Upper lobe of right lung (tissue), 1 donor: ENCODE data around the gene PALM. TPM values are rescaled to one million over a fixed set of nuclear protein-coding genes. Genes with fewer than 3 reads are reported as not detected.

Source experiments
- ATAC-seq: fragments of 200-7000 bp; cut with Tn5 transposase; one replicate; pipeline ENCODE4 v1.9.1; 2020; ENCODE audit warnings: mild to moderate bottlenecking, moderate library complexity
- DNase-seq: peaks from one replicate; pipeline ENCODE4 v3.0.0-alpha.2; 2020
- H3K27ac ChIP-seq: fragments of 200-600 bp; one replicate; pipeline ENCODE4 v1.8.0; 2022
- H3K27me3 ChIP-seq: fragments of 200-600 bp; one replicate; pipeline ENCODE4 v1.8.0; 2022; ENCODE audit warnings: mild to moderate bottlenecking
- H3K36me3 ChIP-seq: fragments of 200-600 bp; one replicate; pipeline ENCODE4 v1.8.0; 2022
- H3K4me1 ChIP-seq: fragments of 200-600 bp; one replicate; pipeline ENCODE4 v1.8.0; 2022
- H3K4me3 ChIP-seq: fragments of 200-600 bp; one replicate; pipeline ENCODE4 v1.8.0; 2022; ENCODE audit warnings: mild to moderate bottlenecking
- H3K9me3 ChIP-seq: fragments of 200-600 bp; one replicate; pipeline ENCODE4 v1.8.0; 2022
- intact Hi-C: fragments of 100-400 bp; cut with DNase I; formaldehyde crosslinking; loops from one replicate; pipeline ENCODE4 v1.11.0; 2022
- total RNA-seq: library from RNA; stranded (reverse); fragmentation: NEBNext Ultra II Directional; extraction: Animal tissue kit (Norgen Biotek cat#: 25700); gene quantifications from one replicate; pipeline ENCODE4 v1.2.1, GENCODE V29; 2021
- TF ChIP-seq, protein P1 (sequence below): fragments of 200-600 bp; IDR thresholded peaks from one replicate; pipeline ENCODE4 v1.8.0; 2022; ENCODE audit warnings: antibody characterized with exemption
- donor health status: DM: no; HTN: yes; CAD: no; lungs with severe emphysema.

PALM gene
- total RNA-seq, 1 donor from 2014 or later: 56.9 TPM

DNA sequence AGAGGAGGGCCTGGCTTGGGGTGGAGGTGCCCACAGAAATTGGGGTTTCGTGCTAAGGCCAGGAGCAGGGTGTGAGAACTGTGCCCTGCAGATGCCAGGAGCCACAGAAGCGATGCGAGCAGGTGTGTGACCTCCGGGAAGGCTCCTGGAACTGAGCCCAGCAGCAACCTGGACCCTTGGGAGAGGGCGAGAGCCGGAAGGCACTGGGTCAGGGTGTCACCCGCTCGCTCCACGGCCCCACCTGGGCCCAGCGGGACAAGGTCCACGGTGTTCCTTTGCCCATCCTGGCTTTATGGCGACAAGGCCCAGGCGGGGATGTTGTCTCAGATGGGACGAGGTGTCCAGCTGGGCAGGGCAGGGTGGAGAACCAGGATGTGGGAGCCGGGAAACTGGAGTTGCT is 46.3 kb downstream of the PALM start:
- peaks cover 4% of the 10 kb centered on the region for H3K4me1 ChIP-seq
- H3K27me3 ChIP-seq: no peaks in the 10 kb centered on the region
- DNase-seq (no peak), ATAC-seq (no peak)
- H3K9me3 ChIP-seq: no peaks in the 10 kb centered on the region
- TF ChIP-seq, protein P1, sequence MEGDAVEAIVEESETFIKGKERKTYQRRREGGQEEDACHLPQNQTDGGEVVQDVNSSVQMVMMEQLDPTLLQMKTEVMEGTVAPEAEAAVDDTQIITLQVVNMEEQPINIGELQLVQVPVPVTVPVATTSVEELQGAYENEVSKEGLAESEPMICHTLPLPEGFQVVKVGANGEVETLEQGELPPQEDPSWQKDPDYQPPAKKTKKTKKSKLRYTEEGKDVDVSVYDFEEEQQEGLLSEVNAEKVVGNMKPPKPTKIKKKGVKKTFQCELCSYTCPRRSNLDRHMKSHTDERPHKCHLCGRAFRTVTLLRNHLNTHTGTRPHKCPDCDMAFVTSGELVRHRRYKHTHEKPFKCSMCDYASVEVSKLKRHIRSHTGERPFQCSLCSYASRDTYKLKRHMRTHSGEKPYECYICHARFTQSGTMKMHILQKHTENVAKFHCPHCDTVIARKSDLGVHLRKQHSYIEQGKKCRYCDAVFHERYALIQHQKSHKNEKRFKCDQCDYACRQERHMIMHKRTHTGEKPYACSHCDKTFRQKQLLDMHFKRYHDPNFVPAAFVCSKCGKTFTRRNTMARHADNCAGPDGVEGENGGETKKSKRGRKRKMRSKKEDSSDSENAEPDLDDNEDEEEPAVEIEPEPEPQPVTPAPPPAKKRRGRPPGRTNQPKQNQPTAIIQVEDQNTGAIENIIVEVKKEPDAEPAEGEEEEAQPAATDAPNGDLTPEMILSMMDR: no peak
- H3K4me3 ChIP-seq: no peak overlapping the region
- intact Hi-C loops: no loop called here
- H3K36me3 ChIP-seq: no peaks in the 10 kb centered on the region
- H3K27ac ChIP-seq: no peak overlapping the region

DNA sequence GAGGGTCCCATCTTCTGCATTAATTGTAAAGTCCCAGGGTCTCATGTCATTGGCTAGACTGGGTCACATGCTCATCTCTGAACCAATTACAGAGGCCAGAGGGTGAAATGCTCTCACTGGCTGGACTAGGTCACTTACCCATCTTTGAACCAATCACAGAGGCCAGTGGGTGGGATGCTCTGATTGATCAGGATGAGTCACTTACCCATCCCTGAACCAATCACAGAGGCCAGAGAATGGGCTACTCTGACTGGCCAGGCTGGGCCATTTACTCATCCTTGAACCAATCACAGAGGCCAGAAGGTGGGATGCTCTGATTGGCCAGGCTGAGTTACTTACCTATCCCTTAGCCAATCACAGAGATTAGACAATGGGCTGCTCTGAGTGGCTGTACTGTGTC is 47.5 kb downstream of the PALM start:
- no peaks in the 10 kb centered on the region for H3K36me3 ChIP-seq
- H3K4me3 ChIP-seq: no peak overlapping the region
- peaks cover 4% of the 10 kb centered on the region for H3K4me1 ChIP-seq
- intact Hi-C loops: no loop called here
- no peaks in the 10 kb centered on the region for H3K27me3 ChIP-seq
- no peak overlapping the region for H3K27ac ChIP-seq
- TF ChIP-seq, protein P1: no peak
- ATAC-seq (no peak), DNase-seq (no peak)
- H3K9me3 ChIP-seq: no peaks in the 10 kb centered on the region

DNA sequence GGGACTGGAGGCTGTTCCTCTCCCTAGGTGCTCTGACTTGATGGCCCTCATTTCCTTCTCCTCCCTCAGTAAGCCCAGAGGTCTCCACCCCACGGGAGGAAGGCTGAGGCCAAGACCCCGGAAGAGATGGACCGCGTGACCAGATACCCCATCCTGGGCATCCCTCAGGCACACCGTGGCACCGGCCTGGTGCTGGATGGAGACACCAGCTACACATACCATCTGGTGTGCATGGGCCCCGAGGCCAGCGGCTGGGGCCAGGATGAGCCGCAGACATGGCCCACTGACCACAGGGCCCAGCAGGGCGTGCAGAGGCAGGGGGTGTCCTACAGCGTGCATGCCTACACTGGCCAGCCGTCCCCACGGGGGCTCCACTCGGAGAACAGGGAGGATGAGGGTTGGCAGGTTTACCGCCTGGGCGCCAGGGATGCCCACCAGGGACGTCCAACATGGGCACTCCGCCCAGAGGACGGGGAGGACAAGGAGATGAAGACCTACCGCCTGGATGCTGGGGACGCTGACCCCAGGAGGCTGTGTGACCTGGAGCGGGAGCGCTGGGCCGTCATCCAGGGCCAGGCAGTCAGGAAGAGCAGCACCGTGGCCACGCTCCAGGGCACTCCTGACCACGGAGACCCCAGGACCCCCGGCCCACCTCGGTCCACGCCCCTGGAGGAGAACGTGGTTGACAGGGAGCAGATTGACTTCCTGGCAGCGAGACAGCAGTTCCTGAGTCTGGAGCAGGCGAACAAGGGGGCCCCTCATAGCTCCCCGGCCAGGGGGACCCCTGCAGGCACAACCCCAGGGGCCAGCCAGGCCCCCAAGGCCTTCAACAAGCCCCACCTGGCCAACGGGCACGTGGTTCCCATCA is 48.3 kb downstream of the PALM start:
- no peak for DNase-seq
- intact Hi-C loops: no loop called here
- TF ChIP-seq, protein P1: no peak
- Histone ChIP-seq H3K27ac (no peak overlapping the region), H3K27me3 (no peaks in the 10 kb centered on the region), H3K4me1 (peaks cover 4% of the 10 kb centered on the region), H3K36me3 (no peaks in the 10 kb centered on the region), H3K9me3 (no peaks in the 10 kb centered on the region), H3K4me3 (no peak overlapping the region)
- no peak for ATAC-seq

DNA sequence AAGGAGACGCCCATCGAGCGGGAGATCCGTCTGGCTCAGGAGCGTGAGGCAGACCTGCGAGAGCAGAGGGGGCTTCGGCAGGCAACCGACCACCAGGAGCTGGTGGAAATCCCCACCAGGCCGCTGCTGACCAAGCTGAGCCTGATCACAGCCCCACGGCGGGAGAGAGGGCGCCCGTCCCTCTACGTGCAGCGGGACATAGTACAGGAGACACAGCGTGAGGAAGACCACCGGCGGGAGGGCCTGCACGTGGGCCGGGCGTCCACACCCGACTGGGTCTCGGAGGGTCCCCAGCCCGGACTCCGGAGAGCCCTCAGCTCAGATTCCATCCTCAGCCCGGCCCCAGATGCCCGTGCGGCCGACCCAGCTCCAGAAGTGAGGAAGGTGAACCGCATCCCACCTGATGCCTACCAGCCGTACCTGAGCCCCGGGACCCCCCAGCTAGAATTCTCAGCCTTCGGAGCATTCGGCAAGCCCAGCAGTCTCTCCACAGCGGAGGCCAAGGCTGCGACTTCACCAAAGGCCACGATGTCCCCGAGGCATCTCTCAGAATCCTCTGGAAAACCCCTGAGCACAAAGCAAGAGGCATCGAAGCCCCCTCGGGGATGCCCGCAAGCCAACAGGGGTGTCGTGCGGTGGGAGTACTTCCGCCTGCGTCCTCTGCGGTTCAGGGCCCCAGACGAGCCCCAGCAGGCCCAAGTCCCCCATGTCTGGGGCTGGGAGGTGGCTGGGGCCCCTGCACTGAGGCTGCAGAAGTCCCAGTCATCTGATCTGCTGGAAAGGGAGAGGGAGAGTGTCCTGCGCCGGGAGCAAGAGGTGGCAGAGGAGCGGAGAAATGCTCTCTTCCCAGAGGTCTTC is 49.3 kb downstream of the PALM start:
- Histone ChIP-seq H3K4me3 (no peak overlapping the region), H3K9me3 (no peaks in the 10 kb centered on the region), H3K27ac (no peak overlapping the region), H3K36me3 (no peaks in the 10 kb centered on the region), H3K4me1 (peaks cover 4% of the 10 kb centered on the region), H3K27me3 (no peaks in the 10 kb centered on the region)
- TF ChIP-seq, protein P1: no peak
- DNase-seq (no peak), ATAC-seq (no peak)
- intact Hi-C loops: no loop called here

DNA sequence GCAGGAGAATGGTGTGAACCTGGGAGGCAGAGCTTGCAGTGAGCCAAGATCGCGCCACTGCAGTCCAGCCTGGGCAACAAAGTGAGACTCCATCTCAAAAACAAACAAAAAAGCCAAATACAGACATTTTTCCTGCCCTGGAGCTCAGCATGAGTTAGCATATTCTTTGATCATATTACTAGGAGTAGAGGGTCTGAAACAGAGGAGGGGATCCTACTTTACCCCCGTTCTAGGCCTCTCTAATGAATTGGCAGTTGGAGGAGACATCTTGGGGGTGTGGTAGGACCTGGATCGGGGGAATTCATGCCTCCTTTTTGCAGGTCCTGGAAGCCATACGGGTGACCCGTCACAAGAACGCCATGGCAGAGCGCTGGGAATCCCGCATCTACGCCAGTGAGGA is 54.4 kb downstream of the PALM start:
- intact Hi-C loops: loop anchor here (10.0 kb wide), 2 partner anchors 92 to 222 kb away; partner anchors contain the start of genes CFD, ELANE and WDR18
- no peaks in the 10 kb centered on the region for H3K27me3 ChIP-seq
- no peaks in the 10 kb centered on the region for H3K9me3 ChIP-seq
- H3K36me3 ChIP-seq: no peaks in the 10 kb centered on the region
- DNase-seq: no peak
- TF ChIP-seq, protein P1: no peak
- no peak overlapping the region for H3K27ac ChIP-seq
- H3K4me1 ChIP-seq: no peaks in the 10 kb centered on the region
- no peak for ATAC-seq
- H3K4me3 ChIP-seq: no peak overlapping the region
